OCI-LY7 (cell line): ENCODE measurements around the gene IMPA2. TPM values are rescaled to one million over a fixed set of nuclear protein-coding genes. Genes with fewer than 3 reads are reported as not detected.

ENCODE experiments used
- BruUV-seq: library from RNA; stranded (reverse); fragments of 400-500 nt; replicated peaks from 2 replicates; lab custom pipeline; 2021; lab: Mats Ljungman, UMichigan
- CTCF ChIA-PET: fragments of 300-600 bp; sonication (Branson Sonifier 250); formaldehyde crosslinking; loops from one replicate; lab custom pipeline; 2022; ENCODE audit warnings: antibody characterized with exemption; ENCODE audit not compliant: unreplicated experiment; lab: Charles Lee
- POLR2A ChIA-PET: fragments of 300-600 bp; sonication (Branson Sonifier 250); formaldehyde crosslinking; loops from one replicate; lab custom pipeline; 2022; ENCODE audit warnings: antibody characterized with exemption; lab: Charles Lee
- DNase-seq: peaks from one replicate; pipeline ENCODE4 v3.0.0-alpha.2; 2015; ENCODE audit warnings: low spot score
- H2AFZ ChIP-seq: fragments of 200-600 bp; sonication (generic), shearing (Covaris generic); 2 replicates; pipeline ENCODE4 v1.6.1; 2014; ENCODE audit warnings: mild to moderate bottlenecking, antibody characterized with exemption, low read length, moderate library complexity
- H3K27ac ChIP-seq: fragments of 200-600 bp; sonication (generic); 2 replicates; pipeline ENCODE4 v1.5.1; 2014; ENCODE audit warnings: mixed run types, low read depth, mild to moderate bottlenecking, moderate library complexity, low read length, inconsistent platforms; ENCODE audit not compliant: poor library complexity, severe bottlenecking
- H3K36me3 ChIP-seq: fragments of 200-600 bp; sonication (generic); 2 replicates; pipeline ENCODE4 v1.6.1; 2014; ENCODE audit warnings: mild to moderate bottlenecking, antibody characterized with exemption, low read length, moderate library complexity, mixed read lengths; ENCODE audit not compliant: insufficient read depth
- H3K4me1 ChIP-seq: fragments of 200-600 bp; sonication (generic); 2 replicates; pipeline ENCODE4 v1.5.1; 2014; ENCODE audit warnings: mild to moderate bottlenecking, low read length; ENCODE audit not compliant: insufficient read depth, poor library complexity, severe bottlenecking
- H3K4me2 ChIP-seq: fragments of 200-600 bp; sonication (generic); 2 replicates; pipeline ENCODE4 v1.6.1; 2014; ENCODE audit warnings: mild to moderate bottlenecking, low read length
- H3K4me3 ChIP-seq: fragments of 200-600 bp; sonication (generic); 2 replicates; pipeline ENCODE4 v1.5.1; 2014; ENCODE audit warnings: mild to moderate bottlenecking, low read depth, low read length; ENCODE audit not compliant: poor library complexity, severe bottlenecking
- H3K79me2 ChIP-seq: fragments of 200-600 bp; sonication (generic); 2 replicates; pipeline ENCODE4 v1.6.1; 2016; ENCODE audit warnings: low read depth, mild to moderate bottlenecking, low read length, moderate library complexity, mixed read lengths; ENCODE audit not compliant: insufficient read depth
- H3K9me2 ChIP-seq: fragments of 200-600 bp; sonication (generic); 2 replicates; pipeline ENCODE4 v1.6.1; 2016; ENCODE audit warnings: mild to moderate bottlenecking, low read length, mixed read lengths; ENCODE audit not compliant: insufficient read depth
- H3K9me3 ChIP-seq: fragments of 200-600 bp; sonication (generic); 2 replicates; pipeline ENCODE4 v1.6.1; 2014; ENCODE audit warnings: mild to moderate bottlenecking, mixed run types, low read length, mixed read lengths
- H4K20me1 ChIP-seq: fragments of 200-600 bp; sonication (generic); 2 replicates; pipeline ENCODE4 v1.6.1; 2014; ENCODE audit warnings: mild to moderate bottlenecking, antibody characterized with exemption, low read length, moderate library complexity, mixed read lengths; ENCODE audit not compliant: insufficient read depth
- CTCF ChIP-seq: fragments of 200-600 bp; sonication (generic); conservative IDR thresholded peaks from 2 replicates; pipeline ENCODE4 v1.5.1; 2014; ENCODE audit warnings: mild to moderate bottlenecking, antibody characterized with exemption, low read length, moderate library complexity, mixed read lengths
- EZH2phosphoT487 ChIP-seq: fragments of 200-600 bp; sonication (generic); IDR thresholded peaks from 2 replicates; pipeline ENCODE4 v1.6.1; 2018; ENCODE audit warnings: low read depth, borderline replicate concordance, mild to moderate bottlenecking, mixed run types, antibody characterized with exemption, low read length, moderate library complexity, mixed read lengths
- intact Hi-C: fragments of 100-400 bp; cut with micrococcal nuclease; formaldehyde crosslinking; loops from one replicate; pipeline ENCODE4 v1.10.0; 2022; ENCODE audit not compliant: unreplicated experiment
- total RNA-seq, 2 experiments: library from RNA; depleted of rRNA in 1 of 2; stranded (reverse); fragments of >200 nt in 1 of 2; shearing (Covaris generic) in 1 of 2; gene quantifications; 2 replicates each; pipeline ENCODE4 v1.2.3, GENCODE V29; 2014 to 2022

IMPA2 gene
- total RNA-seq, 2 experiments from 2014 or later = 51.9 to 59.0 TPM

DNA sequence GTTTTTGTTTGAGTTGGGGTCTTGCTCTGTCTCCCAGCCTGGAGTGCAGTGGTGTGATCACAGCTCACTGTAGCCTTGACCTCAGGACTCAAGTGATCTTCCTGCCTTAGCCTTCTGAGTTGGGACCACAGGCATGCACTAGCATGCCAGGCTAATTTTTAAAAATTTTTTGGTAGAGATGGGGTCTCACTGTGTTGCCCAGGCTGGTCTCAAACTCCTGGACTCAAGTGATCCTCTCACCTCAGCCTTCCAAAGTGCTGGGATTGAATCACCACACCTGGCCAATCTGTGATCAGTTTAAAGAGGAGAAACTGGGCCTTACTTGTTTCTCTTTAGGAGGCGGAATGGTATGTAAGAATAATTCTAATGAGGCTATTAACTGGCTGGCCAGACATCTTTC, 49.9 kb downstream of the IMPA2 start:
- Histone ChIP-seq H3K4me3 (no peak overlapping the region), H2AFZ (no peak overlapping the region), H3K27ac (no peak overlapping the region), H3K4me1 (peaks cover 6% of the 10 kb centered on the region), H4K20me1 (no peaks in the 10 kb centered on the region), H3K9me3 (no peaks in the 10 kb centered on the region), H3K79me2 (no peaks in the 10 kb centered on the region), H3K9me2 (no peaks in the 10 kb centered on the region), H3K36me3 (0 out of 2 replicates have a peak, but pooled peaks cover 4% of the 10 kb centered on the region), H3K4me2 (no peak overlapping the region)
- BruUV-seq = no TSS peak
- ChIA-PET CTCF (no interaction called here), POLR2A (interaction anchor here (0.5 kb wide), 1 partner anchor 348 kb away, joined by 5 read pairs; no protein-coding TSS in a partner anchor)
- no peak for TF ChIP-seq CTCF
- TF ChIP-seq EZH2phosphoT487 = no peak
- DNase-seq = no peak
- intact Hi-C loops = no loop called here

GRCh38 chr18:12031846-12032245, 50.5 kb downstream of the IMPA2 start:
- Histone ChIP-seq H3K9me2 (no peaks in the 10 kb centered on the region), H3K4me3 (no peak overlapping the region), H3K4me2 (no peak overlapping the region), H3K9me3 (no peaks in the 10 kb centered on the region), H3K36me3 (0 out of 2 replicates have a peak, but pooled peaks cover 4% of the 10 kb centered on the region), H4K20me1 (no peaks in the 10 kb centered on the region), H3K79me2 (no peaks in the 10 kb centered on the region), H3K4me1 (peaks cover 6% of the 10 kb centered on the region), H3K27ac (no peak overlapping the region), H2AFZ (no peak overlapping the region)
- BruUV-seq = no TSS peak
- TF ChIP-seq CTCF (no peak), EZH2phosphoT487 (no peak)
- POLR2A ChIA-PET = interaction anchor here (0.9 kb wide), 1 partner anchor 93 kb away, joined by 3 read pairs; no protein-coding TSS in a partner anchor
- CTCF ChIA-PET = no interaction called here
- intact Hi-C loops = no loop called here
- no peak for DNase-seq
